ENCODE measurements around the gene SKA2.
"Not testable (repeated sequence)": the region's sequence is repeated elsewhere in the genome, so short reads cannot be mapped to it uniquely, and the experiment has no call there.

SKA2 gene

DNA sequence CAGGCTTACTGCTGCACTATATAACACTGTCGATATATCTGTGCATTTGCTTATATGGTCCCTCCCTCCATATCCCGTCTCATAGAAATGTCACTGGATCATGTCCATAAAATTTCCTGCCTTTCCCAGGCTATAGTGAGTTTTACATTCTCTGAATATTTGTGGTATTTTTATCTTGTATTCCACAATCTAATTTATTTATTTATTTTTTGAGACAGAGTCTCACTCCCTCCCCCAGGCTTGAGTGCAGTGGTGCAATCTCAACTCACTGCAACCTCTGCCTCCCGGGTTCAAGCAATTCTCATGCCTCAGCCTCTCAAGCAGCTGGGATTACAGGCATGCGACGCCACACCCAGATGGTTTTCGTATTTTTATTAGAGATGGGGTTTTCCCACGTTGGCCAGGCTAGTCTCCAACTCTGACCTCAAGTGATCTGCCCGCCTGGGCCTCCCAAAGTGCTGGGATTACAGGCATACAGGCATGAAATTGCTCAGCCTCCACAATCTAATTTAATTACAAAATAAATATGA lies 61.2 kb downstream of the SKA2 start:
- no peak for DNase-seq

DNA sequence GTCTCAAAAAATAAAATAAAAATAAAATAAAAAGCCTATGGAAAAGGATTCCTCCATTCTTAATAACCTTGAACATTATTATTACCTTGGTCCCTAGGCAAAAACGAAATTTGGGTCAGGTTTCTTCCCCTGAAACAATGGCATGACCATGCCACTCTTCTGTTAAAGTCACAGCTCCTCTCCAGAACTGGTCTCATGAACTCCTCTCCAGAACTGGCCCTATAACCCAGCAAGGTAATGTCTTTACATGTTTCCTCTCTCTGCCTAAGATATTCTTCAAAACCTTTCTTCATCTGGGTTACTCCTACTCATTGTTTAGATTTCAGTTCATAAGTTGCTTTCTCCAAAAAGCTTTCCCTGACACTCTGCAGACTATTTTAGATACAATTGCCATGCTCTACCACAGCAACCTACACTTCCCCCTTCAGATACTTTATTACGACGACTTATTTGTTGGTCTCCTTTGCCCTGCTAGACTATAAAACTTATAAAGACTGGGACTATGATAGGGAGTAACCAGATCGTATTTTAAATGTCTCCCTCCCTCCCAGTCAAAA lies 61.8 kb downstream of the SKA2 start:
- no peak for DNase-seq

DNA sequence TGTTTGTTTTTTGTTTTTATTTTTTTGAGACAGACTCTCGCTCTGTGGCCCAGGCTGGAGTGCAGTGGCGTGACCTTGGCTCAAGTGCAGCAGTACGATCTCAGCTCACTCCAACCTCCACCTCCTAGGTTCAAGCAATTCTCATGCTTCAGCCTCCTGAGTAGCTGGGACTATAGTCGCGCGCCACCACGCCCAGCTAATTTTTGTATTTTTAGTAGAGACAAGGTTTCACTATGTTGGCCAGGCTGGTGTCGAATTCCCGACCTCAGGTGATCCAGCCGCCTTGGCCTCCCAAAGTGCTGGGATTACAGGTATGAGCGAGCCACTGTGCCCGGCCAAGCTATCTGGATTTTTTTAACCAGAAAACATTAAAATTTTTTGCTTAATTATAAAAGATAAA lies 64.4 kb downstream of the SKA2 start:
- not testable (repeated sequence) for DNase-seq

DNA sequence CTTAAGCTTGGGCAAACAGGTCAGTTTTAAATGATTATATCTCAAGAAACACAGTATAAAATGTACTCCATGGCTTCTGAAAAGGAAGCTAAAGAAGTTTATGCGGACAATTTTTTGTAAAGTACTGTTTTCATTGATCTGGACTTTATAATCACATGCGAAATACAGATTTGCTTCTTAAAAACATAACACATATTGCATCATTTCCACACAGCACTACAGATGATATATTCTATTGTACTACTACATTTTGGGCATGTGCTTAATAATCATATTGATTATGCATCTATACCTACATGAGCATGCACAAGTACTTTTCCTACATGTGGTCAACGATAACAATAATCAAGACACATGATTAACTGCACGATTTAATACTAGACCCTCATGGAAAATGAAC lies 70.8 kb downstream of the SKA2 start:
- DNase-seq: no peak

DNA sequence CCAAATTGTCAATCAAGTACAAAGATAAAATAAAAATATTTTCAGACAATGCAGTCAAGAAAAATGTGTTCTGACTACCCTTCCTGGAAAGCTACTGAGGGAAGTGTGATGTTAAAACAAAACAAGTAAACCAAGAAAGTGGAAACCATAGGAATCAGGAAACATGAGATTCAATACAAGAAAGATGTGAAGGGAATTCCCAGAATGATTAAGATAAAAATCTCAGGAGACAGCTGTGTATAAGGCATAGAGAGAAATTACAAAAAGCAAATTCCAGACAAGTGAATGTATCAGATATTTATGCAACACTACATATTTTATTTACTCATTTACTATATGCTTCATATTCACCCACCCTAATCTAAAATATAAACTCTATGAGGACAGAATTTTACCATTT lies 80.5 kb downstream of the SKA2 start:
- no peak for DNase-seq

DNA sequence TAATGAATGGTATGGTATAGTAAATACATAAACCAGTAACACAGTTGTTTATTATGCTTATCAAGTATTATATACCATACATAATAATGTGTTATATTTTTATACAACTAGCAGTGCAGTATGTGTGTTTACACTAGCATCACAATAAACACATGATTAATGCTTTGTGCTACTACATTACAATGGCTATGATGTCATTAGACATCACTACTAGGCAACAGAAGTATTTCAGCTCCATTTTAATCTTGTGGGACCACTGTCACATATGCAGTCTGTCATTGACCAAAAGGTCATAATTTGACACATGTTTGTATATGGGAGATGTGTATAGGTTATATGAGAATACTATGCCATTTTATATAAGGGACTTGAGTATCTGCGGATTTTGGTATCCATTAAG lies 81.0 kb downstream of the SKA2 start:
- DNase-seq: no peak

DNA sequence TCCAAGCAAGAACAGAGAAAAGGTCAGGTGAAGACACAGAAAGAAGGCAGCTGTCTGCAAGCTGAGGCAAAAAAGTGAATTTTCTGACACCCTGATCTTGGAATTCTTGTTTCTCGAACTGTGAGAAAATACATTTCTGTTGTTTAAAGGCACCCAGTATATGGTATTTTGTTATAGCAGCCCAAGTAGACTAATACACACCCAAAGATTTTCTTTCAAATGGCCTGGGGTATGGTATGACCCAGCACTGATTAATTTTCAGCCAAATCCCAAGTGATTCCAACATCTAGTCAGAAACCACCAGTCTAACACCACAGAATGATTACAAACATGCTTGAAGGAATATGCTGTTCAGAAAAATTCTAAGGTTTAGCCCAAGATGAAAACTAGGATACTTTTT lies 85.1 kb downstream of the SKA2 start:
- no peak for DNase-seq

DNA sequence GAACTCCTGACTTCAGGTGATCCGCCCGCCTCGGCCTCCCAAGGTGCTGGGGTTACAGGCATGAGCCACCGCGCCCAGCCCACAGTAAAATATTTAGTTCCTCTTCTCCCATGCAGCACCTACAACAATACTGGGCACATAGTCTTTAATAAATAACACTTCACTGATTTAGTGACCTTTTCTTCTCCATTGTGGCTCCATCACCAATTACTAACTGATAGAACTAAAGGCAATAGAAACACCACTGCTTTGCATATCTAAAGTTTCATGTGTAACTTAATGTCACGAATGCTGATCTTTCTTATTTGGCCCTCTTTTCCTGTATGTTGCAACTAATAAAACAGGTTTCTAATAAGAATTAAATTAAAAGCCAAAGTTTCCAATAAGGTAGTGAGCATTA lies 87.2 kb downstream of the SKA2 start:
- no peak for DNase-seq

DNA sequence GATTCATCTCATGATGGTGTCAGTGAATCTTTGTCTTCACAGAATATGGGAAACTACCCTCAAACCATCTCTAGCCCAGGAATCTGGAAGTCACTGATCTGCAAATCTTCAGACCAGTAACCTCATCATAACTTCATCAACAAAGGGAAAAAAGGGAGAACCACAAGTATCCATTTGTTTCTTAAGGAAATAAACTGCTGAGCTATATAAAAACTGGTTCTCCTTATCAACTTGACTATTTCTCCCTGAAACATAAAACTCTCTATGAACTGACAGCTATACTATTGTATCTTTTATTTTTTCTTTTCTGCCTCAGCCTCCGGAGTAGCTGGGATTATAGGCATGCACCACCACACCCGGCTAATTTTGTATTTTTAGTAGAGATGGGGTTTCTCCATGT lies 87.6 kb downstream of the SKA2 start:
- no peak for DNase-seq

DNA sequence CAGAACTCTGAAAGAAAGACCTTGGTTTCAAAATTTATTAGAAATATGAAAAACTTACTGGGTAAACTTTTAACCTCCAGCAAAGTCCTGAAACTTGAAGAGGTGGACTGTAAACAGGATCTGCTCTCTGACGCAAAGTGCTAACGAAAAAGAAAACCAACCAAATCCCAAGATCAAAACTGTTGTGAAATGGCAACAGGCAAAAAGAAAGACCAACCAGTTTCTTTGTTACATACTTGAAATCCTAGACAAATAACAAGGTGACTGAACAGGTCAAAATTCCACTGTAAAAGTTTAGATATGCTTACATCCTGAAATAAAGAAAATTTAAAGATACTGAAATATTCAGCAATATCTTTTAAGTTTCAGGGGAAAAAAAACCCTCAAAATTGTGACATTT lies 92.5 kb downstream of the SKA2 start:
- no peak for DNase-seq
